ENCODE data around the gene RRP1B.

GRCh38 chr21:43737158-43737950 lies 78.0 kb downstream of the RRP1B start:
- TF ChIP-seq GATA3 (IDR thresholded peaks at IDR 0.05; ENCODE audit: low read depth, low read length) = no peak
- no peak for TF ChIP-seq GATA2 (IDR thresholded peaks at IDR 0.05; ENCODE audit: low read depth, low read length)
